IPS-18c (cell line): ENCODE measurements around the gene MAP2.
"Not testable (repeated sequence)": the region's sequence is repeated elsewhere in the genome, so short reads cannot be mapped to it uniquely, and the experiment has no call there.

Source experiments
- H3K4me3 ChIP-seq: 2 replicates; pipeline ENCODE4 v1.7.0; 2013; ENCODE audit warnings: low read depth, mild to moderate bottlenecking, low read length, moderate library complexity; ENCODE audit not compliant: insufficient read depth
- H3K9me3 ChIP-seq: one replicate; pipeline ENCODE4 v1.6.1; 2013; ENCODE audit warnings: mild to moderate bottlenecking, low read length, moderate library complexity; ENCODE audit not compliant: control insufficient read depth, insufficient read depth

Gene MAP2

DNA sequence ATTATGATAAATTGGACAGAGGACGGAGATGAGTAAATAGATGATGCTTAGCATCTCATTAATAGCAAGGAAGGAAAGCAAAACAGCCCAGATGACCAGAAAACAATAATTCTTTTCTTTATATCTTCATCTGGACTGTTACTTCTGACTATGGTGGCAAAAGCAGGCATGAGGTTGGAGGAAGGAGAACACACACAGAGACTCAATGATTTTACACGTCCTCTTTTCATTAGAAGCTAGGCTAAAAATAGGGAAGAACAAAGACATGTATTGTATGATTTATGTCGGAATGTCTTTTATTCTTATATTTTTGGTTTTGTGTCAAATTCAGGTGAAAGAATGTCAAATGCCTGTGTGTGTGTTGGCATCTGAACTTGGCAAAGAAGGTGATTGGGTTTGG is 137.1 kb downstream of the MAP2 start:
- no peaks in the 10 kb centered on the region for H3K9me3 ChIP-seq
- no peak overlapping the region for H3K4me3 ChIP-seq

DNA sequence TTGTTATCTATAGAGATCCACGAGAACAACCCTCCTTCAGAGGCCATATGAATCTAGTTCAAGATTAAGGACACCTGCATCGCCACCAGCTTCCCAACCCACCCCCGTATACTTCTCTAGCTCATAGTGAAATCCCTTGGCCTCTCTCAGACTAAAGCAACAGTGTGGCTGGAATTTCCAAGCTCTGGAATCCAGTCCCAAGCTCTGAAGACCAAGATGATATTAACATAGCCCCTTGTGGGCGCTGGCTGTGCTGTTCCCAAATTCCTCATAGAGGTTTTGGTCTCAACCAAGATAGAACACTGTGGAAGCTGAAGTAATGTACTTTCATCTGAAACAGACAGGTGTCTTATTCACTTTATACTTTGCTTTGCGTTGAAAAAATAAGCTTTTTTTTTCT is 139.6 kb downstream of the MAP2 start:
- H3K4me3 ChIP-seq, result no peak overlapping the region
- H3K9me3 ChIP-seq, result no peaks in the 10 kb centered on the region

DNA sequence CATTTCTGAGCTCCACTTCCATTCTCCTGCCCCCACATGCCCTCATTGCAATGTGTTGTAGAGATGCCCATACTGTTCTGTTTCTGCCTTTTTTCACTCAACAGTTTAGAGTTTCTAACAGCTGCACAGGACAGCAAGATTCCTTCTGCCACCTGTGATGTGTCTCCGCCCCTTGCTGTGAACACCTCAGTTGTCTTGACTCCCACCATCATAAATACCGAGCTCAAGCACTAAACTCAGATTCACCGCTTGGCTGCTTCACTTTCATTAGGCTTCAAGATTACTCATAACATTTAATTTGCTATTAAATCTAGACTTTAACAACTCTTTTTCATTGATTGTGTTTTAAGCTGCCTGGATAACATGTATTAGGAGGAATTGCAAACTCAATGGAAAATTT is 141.0 kb downstream of the MAP2 start:
- Histone ChIP-seq H3K4me3 (no peak overlapping the region), H3K9me3 (no peaks in the 10 kb centered on the region)

DNA sequence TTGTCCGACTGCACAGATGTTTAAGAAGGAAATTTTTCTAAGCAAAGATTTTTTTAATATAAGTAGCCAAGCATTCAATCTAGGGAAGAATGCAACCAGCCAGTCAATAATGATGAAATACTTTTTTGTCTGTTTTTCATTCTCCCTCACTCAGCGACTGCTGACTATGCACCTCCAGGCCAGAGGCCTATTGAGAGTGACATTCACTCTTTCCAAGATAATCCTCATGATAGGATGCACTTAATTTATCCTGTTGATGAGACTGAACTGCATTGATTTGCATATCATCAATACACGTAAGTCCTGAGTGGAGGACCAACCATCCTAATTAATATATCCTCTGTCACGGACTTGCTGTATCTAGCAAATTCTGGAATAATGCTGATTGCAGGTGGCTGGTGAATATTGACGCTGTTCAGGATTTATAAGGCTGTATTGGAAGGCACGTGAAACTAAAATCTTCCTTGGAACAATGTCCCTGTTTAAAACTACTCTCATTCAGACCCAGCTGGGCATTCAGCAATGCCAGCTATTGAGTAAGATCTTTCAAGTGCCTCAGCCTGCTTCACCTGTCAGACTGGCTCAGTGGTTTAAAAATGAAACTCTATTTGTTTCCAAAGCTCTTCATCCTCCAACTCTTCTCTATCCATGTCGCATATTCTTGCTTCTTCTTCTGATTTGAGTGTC is 142.2 kb downstream of the MAP2 start:
- H3K4me3 ChIP-seq, result no peak overlapping the region
- no peaks in the 10 kb centered on the region for H3K9me3 ChIP-seq

DNA sequence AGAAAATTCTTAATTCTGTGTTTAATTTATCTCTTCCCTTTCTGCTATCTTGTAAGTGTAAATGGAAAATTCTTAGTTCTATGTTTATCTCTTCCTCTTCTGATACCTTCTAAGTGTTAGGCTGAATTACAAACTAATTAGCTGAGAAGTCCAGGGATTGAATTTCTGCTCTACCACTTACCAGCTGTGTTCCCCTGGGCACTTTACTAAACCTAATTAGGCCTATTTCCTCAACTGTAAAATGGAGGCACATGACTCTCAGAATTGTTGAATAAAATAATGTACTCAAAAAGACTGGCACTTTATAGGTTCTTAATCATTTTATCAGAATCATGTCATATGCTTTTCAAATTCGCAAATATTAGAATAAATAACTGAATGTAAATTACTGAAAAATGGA is 146.3 kb downstream of the MAP2 start:
- H3K4me3 ChIP-seq, result no peak overlapping the region
- H3K9me3 ChIP-seq, result no peaks in the 10 kb centered on the region

DNA sequence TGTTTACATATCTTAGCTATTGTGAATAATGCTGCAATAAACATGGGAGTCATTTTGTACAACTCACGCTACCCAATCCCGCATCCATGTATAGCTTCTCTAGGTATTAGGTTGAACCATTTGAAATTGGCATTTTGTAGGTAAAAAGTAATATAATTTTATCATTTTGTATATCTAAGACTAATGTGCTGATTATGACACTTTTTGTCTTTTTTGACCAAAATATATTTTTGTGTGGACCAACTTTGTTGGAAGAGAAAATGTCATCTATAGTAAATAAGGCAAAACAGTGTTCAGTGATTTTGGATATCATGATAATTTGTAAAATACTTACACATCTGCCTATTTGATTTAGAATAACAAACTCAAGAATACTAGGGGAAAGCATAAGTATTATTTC is 150.7 kb downstream of the MAP2 start:
- H3K4me3 ChIP-seq, result no peak overlapping the region
- no peaks in the 10 kb centered on the region for H3K9me3 ChIP-seq

DNA sequence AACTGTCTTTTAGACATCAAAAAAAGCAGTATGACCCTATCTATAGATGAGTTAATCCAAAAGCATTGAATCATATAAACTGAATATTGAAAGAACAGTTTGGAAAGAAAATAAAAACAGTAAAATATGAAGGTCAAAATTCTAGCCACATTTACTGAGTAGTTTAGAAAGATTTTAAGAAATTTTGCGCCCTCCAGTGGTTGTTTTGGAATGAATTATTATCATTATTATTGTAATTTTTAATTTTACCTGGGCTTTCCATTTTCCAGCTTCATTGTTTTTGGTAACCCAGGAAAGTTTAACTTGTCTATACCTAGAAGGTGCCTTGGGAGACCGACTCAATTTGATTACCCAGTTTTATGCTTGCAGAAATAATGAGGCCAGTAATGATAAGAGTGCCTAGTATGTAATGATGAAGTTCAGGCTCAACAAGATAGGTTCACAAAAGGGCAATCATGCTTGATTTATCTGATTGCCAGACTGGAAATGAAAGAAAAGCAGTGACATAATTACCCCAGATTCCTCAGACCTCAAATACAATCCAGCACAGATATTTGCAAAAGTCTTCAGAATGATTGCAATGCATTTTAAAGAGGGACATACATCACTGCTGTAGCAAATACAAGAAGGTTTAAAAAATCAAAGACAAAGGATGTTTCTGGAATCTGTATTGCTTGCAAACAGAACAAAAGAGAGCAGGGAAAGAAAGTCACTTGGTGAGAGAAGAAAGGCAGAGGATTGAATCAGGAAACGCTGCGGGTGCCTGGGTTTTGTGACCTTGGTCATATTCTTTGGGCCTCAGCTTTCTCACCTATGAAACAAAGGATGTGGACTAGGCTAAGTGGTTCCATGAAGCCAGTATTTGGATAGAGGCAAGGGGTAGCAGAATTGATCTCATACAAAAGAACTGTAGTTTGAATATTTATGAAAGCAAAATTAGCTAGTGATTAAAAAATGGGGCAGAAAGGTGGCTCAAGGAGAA is 153.8 kb downstream of the MAP2 start:
- H3K4me3 ChIP-seq, result no peak overlapping the region

DNA sequence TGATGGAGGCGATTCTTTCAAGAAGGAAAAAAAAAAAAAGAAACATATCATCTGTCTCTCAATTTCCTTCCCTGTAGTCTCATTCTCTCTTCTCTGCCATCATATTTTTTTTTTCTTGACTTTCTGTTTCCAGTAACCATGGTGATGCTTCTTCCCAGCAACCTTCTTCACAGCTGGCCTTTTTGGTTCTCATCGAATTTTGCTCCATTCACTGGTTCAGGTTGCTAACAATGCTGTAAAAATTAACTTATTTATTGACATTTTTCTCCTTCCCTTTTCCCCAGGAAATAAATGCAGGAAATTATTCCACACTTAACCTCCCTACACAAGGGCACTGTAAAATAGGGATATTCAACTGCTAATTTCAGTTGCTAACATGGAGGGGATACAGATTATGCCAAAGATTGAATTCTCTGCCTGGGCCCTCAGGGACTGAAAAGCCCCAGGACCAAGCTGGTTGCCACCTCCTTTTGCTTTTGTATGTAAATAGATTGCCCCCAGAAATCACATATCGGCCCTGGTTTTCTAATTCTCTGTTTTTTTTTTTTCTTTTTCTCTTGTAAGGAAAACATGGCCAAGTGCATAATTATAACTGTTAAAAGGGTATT is 154.7 kb downstream of the MAP2 start:
- H3K4me3 ChIP-seq, result no peak overlapping the region

More for the DNA sequence above, 153.8 kb downstream of the MAP2 start:
- no peaks in the 10 kb centered on the region for H3K9me3 ChIP-seq

DNA sequence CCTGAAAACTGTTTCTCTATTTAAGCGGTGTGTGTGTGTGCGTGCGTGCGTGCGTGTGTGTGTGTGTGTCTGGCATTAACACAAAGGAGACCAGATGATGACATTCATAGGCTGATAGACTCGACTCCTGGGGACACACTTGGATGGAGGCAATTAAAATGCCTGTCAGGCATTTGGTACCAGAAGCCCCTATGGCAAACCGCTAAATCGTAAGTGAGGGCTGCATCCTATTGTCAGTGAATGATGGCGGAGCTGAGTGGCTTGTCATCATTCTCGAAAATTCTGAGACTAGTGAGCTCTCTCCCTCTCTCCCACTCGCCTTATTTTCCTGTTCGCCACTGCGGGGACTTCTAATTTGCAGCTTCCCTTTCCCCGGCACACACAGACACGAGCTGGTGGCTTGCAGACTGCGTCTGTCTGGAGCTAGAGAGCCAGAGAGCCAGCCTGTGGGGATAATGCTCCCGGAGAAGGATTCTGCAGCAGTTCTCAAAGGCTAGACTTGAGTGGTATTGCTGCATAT is 155.4 kb downstream of the MAP2 start:
- no peak overlapping the region for H3K4me3 ChIP-seq

More for the DNA sequence above, 154.7 kb downstream of the MAP2 start:
- no peaks in the 10 kb centered on the region for H3K9me3 ChIP-seq

DNA sequence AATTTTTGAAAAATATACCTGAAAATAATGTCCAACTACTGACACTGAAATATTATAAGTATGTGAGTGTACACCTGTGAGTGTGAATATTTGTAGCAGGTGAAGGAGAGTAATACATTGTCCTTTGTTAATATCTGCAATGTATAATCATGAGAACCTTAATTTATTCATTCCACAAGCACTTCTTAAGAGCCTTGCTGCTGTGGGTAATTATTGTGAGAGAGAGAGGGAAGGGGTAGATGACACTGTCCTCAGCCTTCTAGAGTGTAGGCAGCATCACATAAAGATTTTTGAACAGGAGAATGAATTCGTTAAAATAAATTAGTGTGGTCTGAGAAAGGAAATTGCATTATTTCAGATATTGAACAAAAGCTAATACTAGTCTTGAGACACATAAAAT is 157.2 kb downstream of the MAP2 start:
- Histone ChIP-seq H3K4me3 (no peak overlapping the region), H3K9me3 (no peaks in the 10 kb centered on the region)

More for the DNA sequence above, 155.4 kb downstream of the MAP2 start:
- H3K9me3 ChIP-seq, result no peaks in the 10 kb centered on the region

DNA sequence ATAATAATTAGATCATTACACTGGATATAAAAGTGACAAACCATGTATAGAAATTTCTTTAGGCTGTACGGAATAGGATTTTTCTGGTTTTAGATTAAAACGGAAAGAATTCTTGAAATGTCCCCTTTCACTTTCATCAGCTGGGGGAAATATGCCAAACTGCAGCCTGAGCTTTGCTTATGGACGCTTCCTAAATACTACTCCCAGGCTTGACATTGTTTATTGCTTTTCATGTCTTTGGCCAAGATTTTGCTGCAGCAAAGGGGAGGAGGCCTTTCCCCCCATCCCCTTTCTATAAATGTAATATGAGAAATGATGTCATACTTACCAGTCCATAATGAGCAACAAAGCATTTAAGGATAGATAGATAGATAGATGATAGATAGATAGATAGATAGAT is 158.4 kb downstream of the MAP2 start:
- Histone ChIP-seq H3K9me3 (no peaks in the 10 kb centered on the region), H3K4me3 (no peak overlapping the region)

DNA sequence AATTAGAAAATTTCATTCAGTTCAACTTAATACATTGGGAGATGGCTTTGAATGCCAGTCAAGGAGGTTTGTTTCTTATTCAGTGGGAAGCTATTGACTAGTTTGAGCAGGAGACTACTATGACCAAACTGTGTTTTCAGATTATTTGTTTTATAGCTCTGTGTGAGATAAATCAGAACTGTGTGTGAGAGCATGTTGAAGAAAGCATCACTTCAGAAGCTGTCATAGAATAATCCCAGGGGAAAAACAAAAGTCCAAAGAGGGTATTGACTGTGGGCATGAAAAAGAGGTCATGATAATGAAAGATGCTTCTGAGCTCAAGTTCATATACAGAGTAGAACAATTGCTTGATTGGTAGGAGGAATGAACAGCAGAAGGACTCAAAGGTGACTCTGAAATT is 160.6 kb downstream of the MAP2 start:
- no peaks in the 10 kb centered on the region for H3K9me3 ChIP-seq

DNA sequence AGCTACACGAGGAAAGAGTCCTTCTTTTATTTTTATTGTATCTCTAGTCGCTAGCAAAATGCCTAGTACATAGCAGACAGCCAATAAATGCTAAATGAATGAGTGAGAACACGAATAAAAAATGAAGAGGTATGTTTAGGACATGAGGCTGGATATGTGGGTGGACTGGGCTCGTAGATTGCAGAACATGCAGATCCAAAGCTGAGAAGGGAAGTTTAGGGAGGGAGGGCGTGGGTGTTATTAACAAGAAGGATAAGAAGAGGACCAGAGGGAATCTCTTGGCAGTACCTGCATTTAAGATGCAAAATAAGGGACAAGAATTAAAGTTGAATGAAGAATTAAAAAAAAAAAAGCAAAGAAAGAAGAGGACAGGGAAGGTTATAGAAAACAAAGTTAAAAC is 161.1 kb downstream of the MAP2 start:
- no peak overlapping the region for H3K4me3 ChIP-seq

More for the DNA sequence above, 160.6 kb downstream of the MAP2 start:
- no peak overlapping the region for H3K4me3 ChIP-seq

DNA sequence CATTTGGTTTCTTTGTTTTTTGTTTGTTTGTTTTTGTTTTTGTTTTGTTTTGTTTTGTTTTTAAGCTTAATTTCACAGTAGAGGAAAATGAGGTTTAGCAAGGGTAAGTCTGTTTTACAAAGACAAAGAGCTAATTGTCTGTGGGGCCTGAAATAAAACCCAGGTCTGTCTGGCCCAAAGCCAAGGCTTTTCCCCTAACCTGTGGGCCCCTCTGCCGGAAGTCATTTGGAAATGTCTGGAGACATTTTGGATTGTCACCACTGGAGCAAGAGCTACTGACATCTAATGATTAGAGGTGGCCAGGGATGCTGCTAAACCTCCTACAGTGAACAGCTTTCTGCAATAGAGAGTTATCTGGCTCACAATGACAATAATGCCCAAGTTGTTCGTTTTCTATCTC is 167.2 kb downstream of the MAP2 start:
- H3K4me3 ChIP-seq, result no peak overlapping the region
- no peaks in the 10 kb centered on the region for H3K9me3 ChIP-seq

More for the DNA sequence above, 161.1 kb downstream of the MAP2 start:
- H3K9me3 ChIP-seq, result no peaks in the 10 kb centered on the region

DNA sequence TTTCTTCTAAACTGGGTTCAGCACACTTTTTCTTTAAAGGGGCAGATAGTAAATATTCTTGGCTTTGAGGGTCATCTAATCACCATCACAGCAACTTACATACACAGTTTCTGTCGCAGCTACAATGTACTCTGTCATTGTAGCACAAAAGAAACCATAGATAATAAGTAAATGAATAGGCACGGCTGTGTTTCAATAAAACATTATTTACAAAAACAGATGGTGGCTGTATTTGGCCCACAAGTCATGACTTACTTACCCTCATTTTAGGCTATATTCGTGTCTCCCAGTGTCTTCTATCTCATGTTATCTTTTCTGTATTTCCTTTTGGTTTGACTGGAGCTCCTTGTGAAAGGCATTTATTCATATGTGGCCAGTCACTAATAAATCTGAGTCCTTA is 168.3 kb downstream of the MAP2 start:
- Histone ChIP-seq H3K4me3 (no peak overlapping the region), H3K9me3 (no peaks in the 10 kb centered on the region)

DNA sequence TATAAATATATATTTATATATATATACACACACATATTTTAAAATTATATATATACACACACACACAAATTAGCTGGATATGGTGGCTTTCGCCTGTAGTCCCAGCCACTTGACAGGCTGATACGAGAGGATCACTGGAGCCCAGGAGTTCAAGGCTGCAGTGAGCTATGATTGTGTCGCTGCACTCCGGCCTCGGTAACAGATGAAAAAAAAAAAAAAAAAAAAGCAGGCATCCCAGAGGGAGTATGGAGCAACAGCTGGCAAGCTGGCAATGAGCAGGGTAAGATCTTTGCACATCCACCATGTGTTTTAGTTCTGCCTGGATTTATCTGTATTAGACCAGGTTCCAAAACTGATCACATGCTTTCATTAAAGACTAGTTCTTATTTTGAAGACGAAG is 170.1 kb downstream of the MAP2 start:
- no peak overlapping the region for H3K4me3 ChIP-seq
- H3K9me3 ChIP-seq, result no peaks in the 10 kb centered on the region

DNA sequence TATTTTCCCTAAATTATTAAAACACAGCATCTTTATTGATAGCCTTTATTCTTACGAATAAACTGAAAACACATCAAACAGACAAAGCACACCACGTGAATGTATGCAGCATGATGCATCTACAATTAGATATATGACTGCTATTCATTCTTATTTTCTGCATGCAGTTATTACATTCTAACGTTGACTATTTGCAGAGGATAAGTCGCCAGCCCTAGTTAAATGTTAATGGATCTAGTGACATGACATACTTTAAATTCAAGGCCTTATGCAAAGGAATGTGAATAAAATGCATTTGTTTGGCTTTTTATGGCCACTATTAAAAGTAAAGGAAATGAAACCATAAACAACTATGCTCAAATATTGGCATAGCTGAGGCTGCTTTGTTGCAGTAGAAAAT is 172.4 kb downstream of the MAP2 start:
- H3K4me3 ChIP-seq, result no peak overlapping the region
- no peaks in the 10 kb centered on the region for H3K9me3 ChIP-seq

DNA sequence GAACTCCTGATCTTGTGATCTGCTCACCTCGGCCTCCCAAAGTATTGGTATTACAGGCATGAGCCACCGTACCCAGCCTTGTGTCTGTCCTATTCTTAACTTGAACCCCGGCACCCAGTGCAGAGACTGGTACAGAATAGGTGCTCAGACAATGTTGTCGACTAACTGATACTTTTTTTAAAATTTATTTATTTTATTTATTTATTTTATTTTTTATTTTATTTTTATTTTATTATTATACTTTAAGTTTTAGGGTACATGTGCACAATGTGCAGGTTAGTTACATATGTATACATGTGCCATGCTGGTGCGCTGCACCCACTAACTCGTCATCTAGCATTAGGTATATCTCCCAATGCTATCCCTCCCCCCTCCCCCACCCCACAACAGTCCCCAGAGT is 174.4 kb downstream of the MAP2 start:
- H3K4me3 ChIP-seq, H3K9me3 ChIP-seq: not testable (repeated sequence)
